ENCODE measurements around the gene CENPT. TPM values are rescaled to one million over a fixed set of nuclear protein-coding genes. Genes with fewer than 3 reads are reported as not detected.

Gene CENPT, protein sequence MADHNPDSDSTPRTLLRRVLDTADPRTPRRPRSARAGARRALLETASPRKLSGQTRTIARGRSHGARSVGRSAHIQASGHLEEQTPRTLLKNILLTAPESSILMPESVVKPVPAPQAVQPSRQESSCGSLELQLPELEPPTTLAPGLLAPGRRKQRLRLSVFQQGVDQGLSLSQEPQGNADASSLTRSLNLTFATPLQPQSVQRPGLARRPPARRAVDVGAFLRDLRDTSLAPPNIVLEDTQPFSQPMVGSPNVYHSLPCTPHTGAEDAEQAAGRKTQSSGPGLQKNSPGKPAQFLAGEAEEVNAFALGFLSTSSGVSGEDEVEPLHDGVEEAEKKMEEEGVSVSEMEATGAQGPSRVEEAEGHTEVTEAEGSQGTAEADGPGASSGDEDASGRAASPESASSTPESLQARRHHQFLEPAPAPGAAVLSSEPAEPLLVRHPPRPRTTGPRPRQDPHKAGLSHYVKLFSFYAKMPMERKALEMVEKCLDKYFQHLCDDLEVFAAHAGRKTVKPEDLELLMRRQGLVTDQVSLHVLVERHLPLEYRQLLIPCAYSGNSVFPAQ
- total RNA-seq = 46.3 and 51.2 TPM in 2 replicates
- long read RNA-seq, partial matches to known transcripts = 2 of 6 reads
- long read RNA-seq, other reads (novel, unspliced or antisense) = 1 of 6 reads

- Mint-ChIP-seq H3K4me1 (ENCODE audit: unreplicated experiment) (peaks cover 49% of the 10 kb centered on the region), H3K27me3 (ENCODE audit: unreplicated experiment) (no peaks in the 10 kb centered on the region), H3K36me3 (ENCODE audit: unreplicated experiment) (no peaks in the 10 kb centered on the region), H3K27ac (ENCODE audit: unreplicated experiment) (peak within 1 kb of the TSS; percentile 96), H3K4me3 (ENCODE audit: unreplicated experiment) (peak within 1 kb of the TSS; percentile 90), H3K9me3 (ENCODE audit: unreplicated experiment) (no peaks in the 10 kb centered on the region)
- no peak for TF ChIP-seq CTCF (IDR thresholded peaks at IDR 0.05)
- no peak for DNase-seq (ENCODE audit: extremely low spot score, unreplicated experiment)
These were observed at the start of gene CENPT for GRCh38 chr16:67847064-67847861. TSS of gene CENPT (minus strand) at chr16:67847693. CDS start at chr16:67833859, 13,834 bp downstream.

GRCh38 chr16:67897231-67897630 is 49.7 kb upstream of the CENPT start:
- H3K9me3 Mint-ChIP-seq (ENCODE audit: unreplicated experiment) = no peaks in the 10 kb centered on the region
- H3K4me3 Mint-ChIP-seq (ENCODE audit: unreplicated experiment) = no peak overlapping the region
- DNase-seq (ENCODE audit: extremely low spot score, unreplicated experiment) = no peak
- H3K27ac Mint-ChIP-seq (ENCODE audit: unreplicated experiment) = peak overlapping the region; percentile 61
- TF ChIP-seq CTCF (IDR thresholded peaks at IDR 0.05) = no peak
- peaks cover 32% of the 10 kb centered on the region for H3K4me1 Mint-ChIP-seq (ENCODE audit: unreplicated experiment)
- no peaks in the 10 kb centered on the region for H3K27me3 Mint-ChIP-seq (ENCODE audit: unreplicated experiment)
- no peaks in the 10 kb centered on the region for H3K36me3 Mint-ChIP-seq (ENCODE audit: unreplicated experiment)

- no peak for TF ChIP-seq CTCF (IDR thresholded peaks at IDR 0.05)
- peak overlapping the region; percentile 91 for H3K4me3 Mint-ChIP-seq (ENCODE audit: unreplicated experiment)
- DNase-seq (ENCODE audit: extremely low spot score, unreplicated experiment) = no peak
These were observed 46.4 kb upstream of the CENPT start for GRCh38 chr16:67893743-67894399.

GRCh38 chr16:67892899-67893742 is 45.6 kb upstream of the CENPT start, which contains the start of gene PSKH1:
TSS of gene PSKH1 (plus strand) at chr16:67893254. CDS start at chr16:67908750, 15,496 bp downstream.
- Mint-ChIP-seq H3K36me3 (ENCODE audit: unreplicated experiment) (no peaks in the 10 kb centered on the region), H3K9me3 (ENCODE audit: unreplicated experiment) (no peaks in the 10 kb centered on the region), H3K27ac (ENCODE audit: unreplicated experiment) (peak within 1 kb of the TSS; percentile 90), H3K4me3 (ENCODE audit: unreplicated experiment) (peak within 1 kb of the TSS; percentile 91), H3K4me1 (ENCODE audit: unreplicated experiment) (peaks cover 33% of the 10 kb centered on the region), H3K27me3 (ENCODE audit: unreplicated experiment) (no peaks in the 10 kb centered on the region)
- no peak for TF ChIP-seq CTCF (IDR thresholded peaks at IDR 0.05)
- DNase-seq (ENCODE audit: extremely low spot score, unreplicated experiment) = peak; percentile 98

More at GRCh38 chr16:67893743-67894399, 46.4 kb upstream of the CENPT start:
- no peaks in the 10 kb centered on the region for H3K27me3 Mint-ChIP-seq (ENCODE audit: unreplicated experiment)
- H3K9me3 Mint-ChIP-seq (ENCODE audit: unreplicated experiment) = no peaks in the 10 kb centered on the region
- peak overlapping the region; percentile 90 for H3K27ac Mint-ChIP-seq (ENCODE audit: unreplicated experiment)
- H3K36me3 Mint-ChIP-seq (ENCODE audit: unreplicated experiment) = no peaks in the 10 kb centered on the region
- peaks cover 33% of the 10 kb centered on the region for H3K4me1 Mint-ChIP-seq (ENCODE audit: unreplicated experiment)
